GM21526 (cell line): ENCODE data around the gene THAP10.
"Not testable (repeated sequence)": the region's sequence is repeated elsewhere in the genome, so short reads cannot be mapped to it uniquely, and the experiment has no call there.

Source experiments
- ATAC-seq: cut with Tn5 transposase; IDR thresholded peaks from one replicate; pipeline ENCODE4 v1.9.1; 2021; ENCODE audit warnings: moderate library complexity; ENCODE audit not compliant: unreplicated experiment, low FRiP score

THAP10 gene

GRCh38 chr15:70879401-70879800 lies 12.8 kb downstream of the THAP10 start:
- no peak for ATAC-seq

DNA sequence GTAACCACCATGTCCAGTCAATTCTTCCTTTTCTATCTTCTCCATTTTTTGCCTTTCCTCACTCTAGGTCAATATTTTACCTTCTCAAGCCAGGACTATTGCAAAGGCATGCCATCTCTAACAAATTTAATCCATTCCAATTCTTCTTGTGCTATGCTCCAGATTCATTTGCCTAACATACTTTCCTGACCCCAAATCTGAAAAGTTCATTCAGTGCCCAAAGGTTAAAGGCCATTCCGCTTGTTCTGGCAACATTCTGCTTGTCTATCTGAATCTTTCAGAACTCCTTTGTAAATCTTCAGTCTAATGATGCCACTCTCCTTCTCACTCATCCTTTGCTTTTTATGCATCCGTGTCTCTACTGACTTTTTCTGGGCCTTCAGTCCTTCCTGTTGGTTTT lies 15.6 kb downstream of the THAP10 start:
- ATAC-seq, result no peak

DNA sequence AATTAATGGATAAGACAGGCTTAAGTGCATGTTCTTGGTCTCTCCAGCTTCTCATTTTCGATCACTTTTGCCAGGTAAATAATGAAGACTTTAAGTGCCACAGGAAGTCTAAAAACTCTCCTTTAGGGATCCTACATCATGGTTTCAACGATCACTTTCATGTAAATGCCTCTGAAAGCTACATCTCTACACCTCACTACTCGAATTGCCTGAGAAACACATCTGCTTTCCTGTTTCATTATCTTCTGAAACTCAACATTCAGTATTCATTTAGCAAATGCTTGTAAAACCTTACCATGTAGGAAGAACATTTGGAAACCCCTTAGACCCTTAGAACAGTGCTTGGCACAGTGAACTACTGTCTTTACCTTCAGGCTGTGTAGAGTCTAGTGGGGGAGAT lies 16.2 kb downstream of the THAP10 start:
- no peak for ATAC-seq

DNA sequence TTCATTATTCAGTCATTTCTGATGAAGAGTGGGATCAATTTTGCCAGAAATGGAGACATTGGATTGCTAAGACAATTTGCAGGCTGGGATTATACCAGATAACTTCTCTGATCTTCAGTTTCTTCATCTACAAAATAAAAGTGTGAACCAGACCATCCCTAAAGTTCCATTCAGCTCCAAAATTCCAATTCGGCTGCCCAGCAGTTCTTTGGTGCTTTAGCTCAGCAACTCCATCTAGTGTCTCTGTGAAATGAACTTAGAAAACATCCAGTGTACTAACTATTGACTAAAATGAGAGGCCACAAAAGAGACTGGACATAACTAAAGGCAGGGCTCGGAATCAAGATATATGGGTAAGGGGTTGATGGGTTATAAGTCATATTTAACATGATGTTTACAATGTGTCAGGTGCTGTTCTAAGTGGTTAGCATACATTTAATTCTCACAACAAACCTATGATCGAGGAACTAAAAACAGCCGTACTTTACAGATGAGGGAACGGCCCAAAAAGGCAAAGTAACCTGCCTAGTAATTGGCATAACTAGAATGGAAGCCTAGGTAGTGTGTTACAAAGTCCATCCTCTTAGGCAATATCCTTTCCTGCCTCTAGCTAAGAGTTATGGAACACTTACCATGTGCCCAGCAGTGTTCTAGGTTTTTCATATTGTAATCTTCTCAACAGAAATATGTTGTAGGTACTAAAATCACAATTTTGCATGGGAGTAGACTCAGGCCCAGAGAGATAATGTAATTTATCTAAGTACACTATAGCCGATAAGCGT lies 17.0 kb downstream of the THAP10 start:
- no peak for ATAC-seq

DNA sequence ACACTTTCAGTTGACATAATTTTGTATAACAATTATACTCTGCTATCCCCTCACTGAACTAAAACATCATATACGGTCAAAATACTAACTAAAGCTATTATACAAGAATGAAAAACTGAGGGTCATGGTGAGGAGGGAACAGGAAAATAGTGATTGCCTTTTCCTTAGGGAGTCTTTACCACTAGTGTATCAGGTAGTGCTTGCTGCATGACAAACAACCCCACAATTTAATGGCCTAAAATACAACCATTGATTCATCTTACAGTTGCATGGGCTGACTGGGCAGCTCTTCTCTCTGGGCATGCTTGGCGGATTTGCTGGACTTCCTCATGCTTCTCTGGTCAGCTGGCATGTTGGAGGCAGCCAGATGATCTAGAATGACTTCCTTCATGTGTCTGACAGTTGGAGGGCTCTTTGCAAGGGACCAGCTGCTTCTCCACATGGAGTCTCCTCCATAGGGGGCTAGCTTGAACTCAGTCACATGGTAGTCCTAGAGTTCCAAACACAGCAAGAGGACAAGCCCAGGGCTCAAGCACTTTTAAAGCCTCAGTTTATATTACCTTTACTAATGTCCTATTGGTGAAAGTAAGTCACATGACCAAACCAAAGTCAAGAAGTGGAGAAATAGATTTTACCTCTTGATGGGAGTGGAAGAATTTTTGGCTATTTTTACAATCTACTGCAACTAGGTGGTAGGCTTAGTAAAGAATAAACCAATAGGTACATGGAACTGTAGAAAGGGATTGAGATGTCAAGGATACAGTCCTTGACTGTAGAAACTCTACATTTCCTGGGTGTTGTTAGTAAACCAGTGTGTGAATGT lies 18.8 kb downstream of the THAP10 start:
- ATAC-seq, result no peak

DNA sequence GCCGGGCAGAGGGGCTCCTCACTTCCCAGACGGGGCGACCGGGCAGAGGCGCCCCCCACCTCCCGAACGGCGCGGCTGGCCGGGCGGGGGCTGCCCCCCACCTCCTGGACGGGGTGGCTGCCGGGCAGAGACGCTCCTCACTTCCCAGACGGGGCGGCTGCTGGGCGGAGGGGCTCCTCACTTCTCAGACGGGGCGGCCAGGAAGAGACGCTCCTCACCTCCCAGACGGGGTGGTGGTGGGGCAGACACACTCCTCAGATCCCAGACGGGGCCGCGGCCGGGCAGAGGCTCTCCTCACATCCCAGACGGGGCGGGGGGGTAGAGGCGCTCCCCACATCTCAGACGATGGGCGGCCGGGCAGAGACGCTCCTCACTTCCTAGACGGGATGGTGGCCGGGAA lies 20.7 kb downstream of the THAP10 start:
- not testable (repeated sequence) for ATAC-seq

GRCh38 chr15:70870051-70870450 lies 22.2 kb downstream of the THAP10 start:
- ATAC-seq, result no peak

GRCh38 chr15:70869346-70869745 lies 22.9 kb downstream of the THAP10 start:
- no peak for ATAC-seq

- no peak for ATAC-seq
Observed at GRCh38 chr15:70867911-70868467, 24.2 kb downstream of the THAP10 start.

- ATAC-seq, result no peak
Observed at GRCh38 chr15:70866982-70867641, 25.1 kb downstream of the THAP10 start.

GRCh38 chr15:70863450-70864218 lies 28.6 kb downstream of the THAP10 start:
- no peak for ATAC-seq

DNA sequence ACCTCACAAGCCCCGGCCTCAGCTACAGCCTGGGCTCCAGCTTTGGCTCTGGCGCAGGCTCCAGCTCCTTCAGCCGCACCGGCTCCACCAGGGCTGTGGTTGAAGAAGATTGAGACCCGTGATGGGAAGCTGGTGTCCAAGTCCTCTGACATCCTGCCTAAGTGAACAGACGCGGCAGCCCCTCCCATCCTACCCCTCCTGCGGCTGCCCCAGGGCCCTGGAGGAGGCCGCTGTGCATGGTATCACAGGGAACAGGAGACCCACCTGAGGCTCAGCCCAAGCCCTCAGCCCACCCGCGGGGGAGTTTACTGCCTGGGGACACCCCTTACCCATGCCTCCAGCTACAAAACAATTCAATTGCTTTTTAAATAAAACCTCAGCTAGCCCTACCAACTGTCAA lies 32.2 kb downstream of the THAP10 start:
- ATAC-seq, result no peak

DNA sequence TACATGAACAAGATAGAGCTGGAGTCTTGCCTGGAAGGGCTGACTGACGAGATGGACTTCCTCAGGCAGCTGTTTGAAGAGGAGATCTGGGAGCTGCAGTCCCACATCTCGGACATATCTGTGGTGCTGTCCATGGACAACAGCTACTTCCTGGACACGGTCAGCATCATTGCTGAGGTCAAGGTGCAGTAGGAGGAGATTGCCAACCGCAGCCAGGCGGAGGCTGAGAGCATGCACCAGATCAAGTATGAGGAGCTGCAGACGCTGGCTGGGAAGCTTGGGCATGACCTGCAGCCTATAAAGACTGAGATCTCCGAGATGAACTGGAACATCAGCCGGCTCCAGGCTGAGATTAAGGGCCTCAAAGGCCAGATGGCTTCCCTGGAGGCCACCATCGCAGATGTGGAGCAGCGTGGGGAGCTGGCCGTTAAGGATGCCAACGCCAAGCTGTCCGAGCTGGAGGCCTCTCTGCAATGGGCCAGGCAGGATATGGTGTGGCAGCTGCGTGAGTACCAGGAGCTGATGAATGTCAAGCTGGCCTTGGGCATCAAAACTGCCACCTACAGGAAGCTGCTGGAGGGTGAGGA lies 32.8 kb downstream of the THAP10 start:
- no peak for ATAC-seq

- not testable (repeated sequence) for ATAC-seq
Observed at GRCh38 chr15:70858614-70859321, 33.5 kb downstream of the THAP10 start.

DNA sequence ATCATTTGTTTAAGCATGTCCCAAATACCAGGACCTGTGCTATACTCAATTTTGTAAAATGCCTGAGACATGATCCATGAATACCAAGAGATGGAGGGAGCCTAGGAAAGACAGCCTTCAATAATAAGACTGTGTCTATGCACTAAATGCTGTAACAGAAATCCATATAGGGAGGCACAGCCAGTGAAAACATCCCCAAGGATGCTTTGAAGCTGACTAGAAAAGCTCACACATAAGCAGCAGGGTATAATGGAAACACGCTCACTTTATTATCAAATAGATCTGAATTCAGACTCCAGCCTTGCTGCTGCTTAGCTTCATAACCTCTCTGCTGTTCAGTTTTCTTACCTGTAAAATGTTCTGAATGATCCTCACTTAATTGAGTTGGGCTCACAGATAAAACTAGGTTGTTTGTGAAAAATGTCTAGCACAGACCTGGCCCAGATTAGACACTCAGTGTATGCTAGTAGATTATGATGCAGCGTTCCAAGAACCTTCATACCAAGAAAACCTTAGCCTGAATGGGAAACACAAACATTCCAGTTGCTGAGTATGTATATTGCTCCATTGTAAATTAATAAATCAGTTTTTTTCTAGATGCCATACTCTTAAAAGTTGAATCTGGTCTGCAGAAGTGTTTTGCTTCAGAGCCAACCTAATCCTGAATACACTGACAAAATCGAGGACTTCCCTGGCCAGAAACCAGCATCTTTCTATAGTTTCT lies 34.5 kb downstream of the THAP10 start:
- ATAC-seq, result no peak

DNA sequence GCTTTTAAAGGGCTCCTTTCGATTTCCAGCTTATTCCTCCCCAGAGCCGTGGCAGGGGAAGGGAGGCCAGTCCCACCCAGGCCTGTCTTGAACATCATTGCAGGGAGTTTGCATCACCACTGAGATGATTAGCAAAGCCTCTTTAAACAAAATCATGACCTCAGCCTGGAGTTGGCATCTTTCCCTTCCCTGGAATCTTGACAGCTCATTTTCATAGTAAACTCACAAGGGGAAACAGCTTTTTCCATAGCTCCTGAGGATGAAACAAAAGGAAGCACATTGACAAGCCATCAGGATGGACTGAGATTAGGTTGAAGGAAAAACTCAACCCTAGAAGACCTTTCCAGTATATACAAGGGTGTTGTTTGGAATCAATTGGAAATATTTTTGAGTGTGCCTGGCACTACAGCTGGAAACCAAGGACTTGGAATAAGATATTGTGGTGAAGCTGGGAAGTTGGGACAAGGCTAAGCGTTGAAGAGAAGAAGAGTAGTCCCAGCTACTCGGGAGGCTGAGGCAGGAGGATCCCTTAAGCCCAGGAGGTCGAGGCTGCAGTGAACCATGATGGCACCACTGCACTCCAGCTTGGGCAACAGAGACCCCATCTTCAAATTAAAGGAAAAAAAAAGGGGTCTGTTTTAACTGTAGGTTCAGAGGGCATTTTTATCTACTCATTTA lies 35.2 kb downstream of the THAP10 start:
- no peak for ATAC-seq

DNA sequence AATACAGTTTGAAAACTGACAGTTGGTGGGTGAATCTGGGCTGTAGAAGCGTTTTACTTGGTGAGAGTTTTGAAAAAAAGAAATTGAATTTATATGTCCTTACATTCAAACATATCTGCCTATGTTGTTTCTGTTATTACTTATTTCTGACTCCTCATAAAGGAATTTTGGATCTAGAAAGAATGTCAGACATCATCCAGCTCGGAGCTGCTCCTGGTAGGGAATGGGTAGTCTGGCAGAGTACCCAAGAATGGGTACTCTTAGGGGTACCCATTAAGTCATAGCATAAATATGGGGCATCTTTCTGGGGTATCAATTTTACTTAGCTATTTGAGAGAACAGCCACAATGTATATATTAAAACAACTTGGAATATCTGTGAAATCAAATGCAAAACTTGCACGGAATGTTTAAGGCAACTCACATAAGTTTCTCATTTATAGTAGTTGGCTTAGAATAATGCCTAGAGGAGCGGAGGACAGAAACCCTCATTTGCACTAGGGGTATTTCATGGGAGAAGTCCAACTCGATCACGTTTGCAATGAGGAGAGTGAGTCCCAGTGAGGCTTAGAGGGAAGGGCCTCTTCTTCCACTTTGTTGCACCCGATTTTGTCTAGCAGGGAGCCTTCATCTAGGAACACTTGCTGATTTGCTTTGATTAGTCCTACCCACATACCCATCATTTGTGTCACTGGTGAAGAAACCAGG lies 35.9 kb downstream of the THAP10 start:
- ATAC-seq, result no peak
